Fibroblast of lung (primary cell): ENCODE measurements around the gene TASOR2. TPM values are rescaled to one million over a fixed set of nuclear protein-coding genes. Genes with fewer than 3 reads are reported as not detected.

Experiments
- DNase-seq, 2 donors: peaks; one replicate each; pipeline versions ENCODE4 v3.0.0 to v3.0.0-alpha.2; 2010; ENCODE audit warnings: low read depth in 2 of 2
- H2AFZ ChIP-seq: 2 replicates; pipeline ENCODE4 v1.5.1; 2012; ENCODE audit warnings: low read length, control low read depth, inconsistent platforms
- H3K27ac ChIP-seq: 2 replicates; pipeline ENCODE4 v1.5.1; 2011; ENCODE audit warnings: low read length, control low read depth; ENCODE audit not compliant: insufficient read depth
- H3K27me3 ChIP-seq: 2 replicates; pipeline ENCODE4 v1.5.1; 2011; ENCODE audit warnings: mild to moderate bottlenecking, low read length; ENCODE audit not compliant: control insufficient read depth, insufficient read depth
- H3K36me3 ChIP-seq: 2 replicates; pipeline ENCODE4 v1.5.1; 2011; ENCODE audit warnings: low read length; ENCODE audit not compliant: control insufficient read depth, insufficient read depth
- H3K4me1 ChIP-seq: 2 replicates; pipeline ENCODE4 v1.5.1; 2011; ENCODE audit warnings: low read length; ENCODE audit not compliant: control insufficient read depth, insufficient read depth; ENCODE audit errors: extremely low read depth
- H3K4me2 ChIP-seq: 2 replicates; pipeline ENCODE4 v1.5.1; 2011; ENCODE audit warnings: low read length, control low read depth; ENCODE audit not compliant: insufficient read depth; ENCODE audit errors: extremely low read depth
- H3K4me3 ChIP-seq, 4 experiments: fragments of 200-600 bp in 1 of 4; sonication (generic) in 1 of 4; replicated peaks in 1 of 4; 2 replicates each; pipeline ENCODE4 v1.5.1; 2011 to 2016; ENCODE audit warnings: low read length in 4 of 4, low read depth in 3 of 4, mild to moderate bottlenecking in 3 of 4, control low read depth in 2 of 4, inconsistent platforms in 1 of 4, mixed read lengths in 1 of 4; ENCODE audit not compliant: insufficient read depth in 1 of 4; ENCODE audit errors: control extremely low read depth in 1 of 4
- H3K79me2 ChIP-seq: 2 replicates; pipeline ENCODE4 v1.5.1; 2012; ENCODE audit warnings: mild to moderate bottlenecking, low read length, inconsistent platforms; ENCODE audit not compliant: control insufficient read depth, insufficient read depth
- H3K9ac ChIP-seq: 2 replicates; pipeline ENCODE4 v1.5.1; 2011; ENCODE audit warnings: mild to moderate bottlenecking, low read length, control low read depth; ENCODE audit not compliant: insufficient read depth
- H3K9me3 ChIP-seq: 2 replicates; pipeline ENCODE4 v1.5.1; 2012; ENCODE audit warnings: low read depth, low read length; ENCODE audit not compliant: control insufficient read depth, insufficient read depth
- H4K20me1 ChIP-seq: 2 replicates; pipeline ENCODE4 v1.5.1; 2011; ENCODE audit warnings: low read length; ENCODE audit not compliant: control insufficient read depth, insufficient read depth; ENCODE audit errors: extremely low read depth
- CTCF ChIP-seq, 2 donors: IDR thresholded peaks in 1 of 2; conservative IDR thresholded peaks in 1 of 2; 1 replicate in 1 of 2; 2 replicates in 1 of 2; pipeline ENCODE4 v1.5.1; 2011 to 2012; ENCODE audit warnings: low read length in 2 of 2, control low read depth in 1 of 2, inconsistent platforms in 1 of 2, low read depth in 1 of 2, mild to moderate bottlenecking in 1 of 2
- EZH2 ChIP-seq: IDR thresholded peaks from 2 replicates; pipeline ENCODE4 v1.5.1; 2012; ENCODE audit warnings: low read length, control low read depth, mild to moderate bottlenecking; ENCODE audit errors: missing control alignments
- polyA plus RNA-seq, 2 donors: library from polyadenylated mRNA; depleted of rRNA in 1 of 2; stranded (reverse) in 1 of 2; unstranded in 1 of 2; fragments of >200 nt; gene quantifications; 2 replicates each; pipeline ENCODE4 v1.2.1, GENCODE V29; 2011 to 2012; ENCODE audit warnings: missing spikeins in 1 of 2
- total RNA-seq: library from RNA; depleted of rRNA; stranded (reverse); fragments of >200 nt; gene quantifications from 2 replicates; pipeline ENCODE4 v1.2.1, GENCODE V29; 2014

Gene TASOR2
- total and polyA plus RNA-seq, 2 donors (not counting 1 experiment from before 2014, with no cell fraction given): 41.1 to 77.9 TPM

- H4K20me1 ChIP-seq: no peaks in the 10 kb centered on the region
- no peak overlapping the region for H3K27ac ChIP-seq
- no peak overlapping the region for H3K4me3 ChIP-seq
- TF ChIP-seq EZH2: no peak
- TF ChIP-seq CTCF (conservative IDR thresholded peaks at IDR 0.05 in 1 of 2, IDR thresholded peaks at IDR 0.05 in 1 of 2; ENCODE audit: low read depth in 1 of 2, low read length in 2 of 2): no peak
- peaks cover 8% of the 10 kb centered on the region for H3K36me3 ChIP-seq
- H3K9me3 ChIP-seq: no peaks in the 10 kb centered on the region
- DNase-seq: no peak
- no peak overlapping the region for H3K4me2 ChIP-seq
- no peak overlapping the region for H2AFZ ChIP-seq
- H3K4me1 ChIP-seq: no peaks in the 10 kb centered on the region
- H3K79me2 ChIP-seq: no peaks in the 10 kb centered on the region
- H3K9ac ChIP-seq: no peak overlapping the region
- no peaks in the 10 kb centered on the region for H3K27me3 ChIP-seq
These were observed 46.1 kb downstream of the TASOR2 start for GRCh38 chr10:5730766-5731165.

DNA sequence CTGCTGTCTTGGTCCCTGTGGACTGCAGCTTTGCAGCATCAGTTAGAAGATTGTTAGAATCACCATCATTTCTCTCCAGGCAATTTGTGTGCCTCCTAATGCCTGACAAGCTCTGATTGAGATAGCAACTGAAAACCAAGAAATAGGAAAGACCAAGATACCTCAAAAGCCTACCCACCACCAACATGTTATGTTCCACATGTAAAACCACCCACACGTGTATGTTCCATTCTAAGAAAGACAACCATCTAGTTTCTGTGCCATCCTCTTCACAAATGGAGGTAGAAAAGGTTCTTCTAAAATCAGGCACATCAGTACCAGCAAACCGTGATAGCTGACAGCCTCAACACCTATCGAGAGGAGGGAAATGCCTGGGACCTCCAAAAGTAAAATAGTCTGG, 46.9 kb downstream of the TASOR2 start:
- DNase-seq: no peak
- H3K79me2 ChIP-seq: no peaks in the 10 kb centered on the region
- no peak overlapping the region for H3K9ac ChIP-seq
- no peaks in the 10 kb centered on the region for H4K20me1 ChIP-seq
- no peak overlapping the region for H2AFZ ChIP-seq
- no peak overlapping the region for H3K4me2 ChIP-seq
- no peaks in the 10 kb centered on the region for H3K4me1 ChIP-seq
- TF ChIP-seq CTCF (conservative IDR thresholded peaks at IDR 0.05 in 1 of 2, IDR thresholded peaks at IDR 0.05 in 1 of 2; ENCODE audit: low read depth in 1 of 2, low read length in 2 of 2) (no peak), EZH2 (no peak)
- H3K27ac ChIP-seq: no peak overlapping the region
- no peaks in the 10 kb centered on the region for H3K9me3 ChIP-seq
- no peak overlapping the region for H3K4me3 ChIP-seq
- H3K27me3 ChIP-seq: no peaks in the 10 kb centered on the region
- H3K36me3 ChIP-seq: peaks cover 8% of the 10 kb centered on the region

DNA sequence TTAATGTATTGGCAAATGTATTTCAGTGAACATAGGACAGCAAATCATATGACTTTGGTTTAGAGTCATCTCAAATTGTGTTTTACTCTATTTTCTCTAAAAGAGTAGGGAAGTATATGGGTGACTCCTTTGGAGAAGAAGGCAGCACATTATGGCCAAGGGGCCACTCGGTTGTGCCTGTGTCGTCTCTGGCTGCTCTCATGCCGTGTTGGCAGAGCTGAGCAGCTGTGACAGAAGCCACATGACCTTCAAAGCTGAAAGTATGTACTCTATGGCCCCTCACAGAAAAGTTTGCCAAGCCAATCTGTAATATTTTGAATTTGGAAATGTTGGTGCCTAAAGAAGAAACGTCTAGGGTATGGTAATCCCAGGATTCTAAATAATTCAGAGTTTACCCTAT, 47.5 kb downstream of the TASOR2 start:
- Histone ChIP-seq H3K27ac (no peak overlapping the region), H3K4me1 (no peaks in the 10 kb centered on the region), H3K36me3 (peaks cover 6% of the 10 kb centered on the region), H3K27me3 (no peaks in the 10 kb centered on the region), H3K4me3 (no peak overlapping the region), H3K9me3 (no peaks in the 10 kb centered on the region), H4K20me1 (no peaks in the 10 kb centered on the region), H3K79me2 (no peaks in the 10 kb centered on the region), H3K4me2 (no peak overlapping the region), H2AFZ (no peak overlapping the region), H3K9ac (no peak overlapping the region)
- DNase-seq: no peak
- TF ChIP-seq EZH2 (no peak), CTCF (conservative IDR thresholded peaks at IDR 0.05 in 1 of 2, IDR thresholded peaks at IDR 0.05 in 1 of 2; ENCODE audit: low read depth in 1 of 2, low read length in 2 of 2) (no peak)

Other genes with a start within 250 kb of the TASOR2 start
- not detected in 2 replicates for gene CALML5, start 185.3 kb upstream of the TASOR2 start, total RNA-seq
- not detected in 2 replicates for gene CALML5, start 185.3 kb upstream of the TASOR2 start, polyA plus RNA-seq
- not detected in 2 replicates for gene CALML3, start 159.9 kb upstream of the TASOR2 start, total RNA-seq
- not detected in 2 replicates for gene CALML3, start 159.9 kb upstream of the TASOR2 start, polyA plus RNA-seq
- 9.8 and 15.4 TPM in 2 replicates for gene ASB13, start 18.2 kb upstream of the TASOR2 start, total RNA-seq
- gene ASB13, start 18.2 kb upstream of the TASOR2 start, polyA plus RNA-seq: 5.4 and 7.3 TPM in 2 replicates
- gene GDI2, start 128.6 kb downstream of the TASOR2 start, total RNA-seq: 474 and 483 TPM in 2 replicates
- 287 and 291 TPM in 2 replicates for gene GDI2, start 128.6 kb downstream of the TASOR2 start, polyA plus RNA-seq
- gene ANKRD16, start 205.1 kb downstream of the TASOR2 start, total RNA-seq: 7.2 and 9.9 TPM in 2 replicates
- gene ANKRD16, start 205.1 kb downstream of the TASOR2 start, polyA plus RNA-seq: 4.0 and 4.9 TPM in 2 replicates
- 95.0 and 97.8 TPM in 2 replicates for gene FBH1, start 205.4 kb downstream of the TASOR2 start, total RNA-seq
- gene FBH1, start 205.4 kb downstream of the TASOR2 start, polyA plus RNA-seq: 53.6 and 59.4 TPM in 2 replicates